Neural crest cell (in vitro differentiated cells): ENCODE data around the gene RIMS1. TPM values are rescaled to one million over a fixed set of nuclear protein-coding genes. Genes with fewer than 3 reads are reported as not detected.

Experiments
- DNase-seq: peaks from one replicate; pipeline ENCODE4 v3.0.0; 2021; ENCODE audit warnings: low read depth, mixed read lengths, low spot score
- H3K27ac Mint-ChIP-seq: one replicate; pipeline ENCODE4 v1.8.0; 2021; ENCODE audit warnings: mild to moderate bottlenecking, mixed read lengths; ENCODE audit not compliant: unreplicated experiment
- H3K27me3 Mint-ChIP-seq: 2 replicates; pipeline ENCODE4 v1.8.0; 2021; ENCODE audit warnings: low read depth, mild to moderate bottlenecking, mixed read lengths
- H3K36me3 Mint-ChIP-seq: 2 replicates; pipeline ENCODE4 v1.8.0; 2021; ENCODE audit warnings: low read depth, mild to moderate bottlenecking, mixed read lengths
- H3K4me1 Mint-ChIP-seq: 2 replicates; pipeline ENCODE4 v1.8.0; 2021; ENCODE audit warnings: mixed read lengths
- H3K4me3 Mint-ChIP-seq: one replicate; pipeline ENCODE4 v1.8.0; 2021; ENCODE audit warnings: mild to moderate bottlenecking, mixed read lengths
- H3K9me3 Mint-ChIP-seq: 2 replicates; pipeline ENCODE4 v1.8.0; 2021; ENCODE audit warnings: mixed read lengths
- total RNA-seq: library from RNA; stranded (reverse); gene quantifications from 2 replicates; pipeline ENCODE4 v1.2.1, GENCODE V29; 2021
- TF ChIP-seq, protein P1 (sequence below): fragments of 200-600 bp; sonication (generic); conservative IDR thresholded peaks from 2 replicates; pipeline ENCODE4 v1.5.0; 2021; ENCODE audit warnings: antibody characterized with exemption, mild to moderate bottlenecking

RIMS1 gene
- total RNA-seq, 1 donor from 2014 or later, result 4.5 TPM

DNA sequence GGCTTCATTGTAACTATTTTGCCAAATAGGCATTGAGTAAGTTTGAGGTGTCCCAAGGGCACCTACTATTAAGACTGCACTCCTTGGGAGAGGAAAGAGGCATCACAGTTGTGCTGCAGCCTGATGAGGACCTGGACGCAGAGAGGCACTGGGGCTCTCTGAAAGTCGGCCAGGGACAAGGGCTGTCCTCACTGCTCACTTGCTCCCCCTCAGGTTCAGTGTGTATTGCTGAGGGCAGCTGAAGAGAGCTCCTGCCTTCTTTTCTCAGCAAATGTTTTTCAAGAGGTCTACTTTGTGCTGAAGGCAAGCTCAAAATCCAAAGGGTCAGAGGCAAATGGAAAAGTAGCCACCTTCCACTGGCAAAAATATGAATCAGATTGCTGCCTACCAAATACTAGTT, 331.8 kb downstream of the RIMS1 start:
- Mint-ChIP-seq H3K9me3 (no peaks in the 10 kb centered on the region), H3K36me3 (no peaks in the 10 kb centered on the region), H3K27ac (no peak overlapping the region), H3K4me1 (no peaks in the 10 kb centered on the region), H3K4me3 (no peak overlapping the region), H3K27me3 (no peaks in the 10 kb centered on the region)
- peak; percentile 41 for DNase-seq
- TF ChIP-seq, protein P1, sequence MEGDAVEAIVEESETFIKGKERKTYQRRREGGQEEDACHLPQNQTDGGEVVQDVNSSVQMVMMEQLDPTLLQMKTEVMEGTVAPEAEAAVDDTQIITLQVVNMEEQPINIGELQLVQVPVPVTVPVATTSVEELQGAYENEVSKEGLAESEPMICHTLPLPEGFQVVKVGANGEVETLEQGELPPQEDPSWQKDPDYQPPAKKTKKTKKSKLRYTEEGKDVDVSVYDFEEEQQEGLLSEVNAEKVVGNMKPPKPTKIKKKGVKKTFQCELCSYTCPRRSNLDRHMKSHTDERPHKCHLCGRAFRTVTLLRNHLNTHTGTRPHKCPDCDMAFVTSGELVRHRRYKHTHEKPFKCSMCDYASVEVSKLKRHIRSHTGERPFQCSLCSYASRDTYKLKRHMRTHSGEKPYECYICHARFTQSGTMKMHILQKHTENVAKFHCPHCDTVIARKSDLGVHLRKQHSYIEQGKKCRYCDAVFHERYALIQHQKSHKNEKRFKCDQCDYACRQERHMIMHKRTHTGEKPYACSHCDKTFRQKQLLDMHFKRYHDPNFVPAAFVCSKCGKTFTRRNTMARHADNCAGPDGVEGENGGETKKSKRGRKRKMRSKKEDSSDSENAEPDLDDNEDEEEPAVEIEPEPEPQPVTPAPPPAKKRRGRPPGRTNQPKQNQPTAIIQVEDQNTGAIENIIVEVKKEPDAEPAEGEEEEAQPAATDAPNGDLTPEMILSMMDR, result peak; percentile 66

DNA sequence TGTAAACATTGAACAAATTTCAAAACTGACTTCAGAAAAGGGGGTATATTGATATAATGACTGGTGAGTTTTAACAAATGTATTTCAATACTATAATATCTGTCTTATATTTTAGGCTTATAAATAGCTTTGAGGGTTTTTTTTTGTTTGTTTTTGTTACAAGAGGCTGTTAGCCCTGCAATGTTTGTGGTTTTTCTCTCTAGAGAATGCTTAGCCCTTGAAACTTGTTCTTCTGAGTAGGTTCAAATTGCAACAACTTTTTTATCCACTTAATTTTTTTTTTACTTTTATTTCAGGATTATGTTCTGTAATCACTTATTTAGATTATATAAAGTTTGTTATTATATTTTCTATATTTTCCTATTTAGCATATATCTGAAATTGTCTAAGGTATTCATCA, 333.2 kb downstream of the RIMS1 start:
- Mint-ChIP-seq H3K9me3 (no peaks in the 10 kb centered on the region), H3K27me3 (no peaks in the 10 kb centered on the region), H3K4me1 (no peaks in the 10 kb centered on the region), H3K4me3 (no peak overlapping the region), H3K27ac (no peak overlapping the region), H3K36me3 (no peaks in the 10 kb centered on the region)
- DNase-seq, result no peak
- TF ChIP-seq, protein P1, result no peak

DNA sequence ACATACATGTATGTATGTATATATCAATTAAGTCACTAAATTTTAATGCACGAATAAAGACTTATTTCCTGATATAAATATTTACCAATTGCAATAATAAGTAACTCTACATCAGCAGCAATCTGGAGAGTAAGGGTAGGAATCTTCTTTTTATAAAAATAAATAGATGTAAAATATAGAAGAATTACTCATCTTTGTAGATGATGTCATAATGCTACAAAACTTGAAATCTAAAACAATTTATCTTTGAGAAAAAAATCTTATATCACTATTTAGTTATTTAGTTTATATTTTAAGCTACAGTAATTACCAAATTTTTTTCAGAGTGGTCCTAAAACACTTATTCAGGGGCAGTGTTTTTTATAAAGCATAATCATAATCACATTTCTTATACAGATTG, 351.7 kb downstream of the RIMS1 start:
- no peak for DNase-seq
- no peaks in the 10 kb centered on the region for H3K36me3 Mint-ChIP-seq
- no peaks in the 10 kb centered on the region for H3K27me3 Mint-ChIP-seq
- no peak overlapping the region for H3K4me3 Mint-ChIP-seq
- no peak overlapping the region for H3K27ac Mint-ChIP-seq
- no peaks in the 10 kb centered on the region for H3K4me1 Mint-ChIP-seq
- TF ChIP-seq, protein P1, result no peak
- H3K9me3 Mint-ChIP-seq, result no peaks in the 10 kb centered on the region

DNA sequence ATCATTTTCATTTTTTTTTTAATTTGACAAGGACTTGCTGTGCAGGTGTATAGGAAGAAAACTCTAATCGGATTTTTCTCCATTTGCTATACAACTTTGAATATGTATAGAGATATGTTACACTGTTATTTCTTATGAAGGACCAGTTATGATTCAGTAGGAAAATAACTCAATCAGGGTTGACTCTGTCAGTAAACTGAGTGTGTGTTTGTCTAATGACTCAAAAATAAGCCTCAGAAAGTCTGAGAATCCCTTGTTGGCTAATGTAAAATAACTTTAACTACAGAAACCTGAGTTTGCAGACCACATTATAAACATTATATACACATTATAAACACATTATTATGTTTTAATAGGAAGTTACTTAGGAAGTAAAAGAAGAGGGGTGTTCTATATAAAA, 352.6 kb downstream of the RIMS1 start:
- Mint-ChIP-seq H3K9me3 (no peaks in the 10 kb centered on the region), H3K4me3 (no peak overlapping the region), H3K4me1 (no peaks in the 10 kb centered on the region), H3K36me3 (no peaks in the 10 kb centered on the region), H3K27me3 (no peaks in the 10 kb centered on the region), H3K27ac (no peak overlapping the region)
- DNase-seq, result no peak
- TF ChIP-seq, protein P1, result no peak

DNA sequence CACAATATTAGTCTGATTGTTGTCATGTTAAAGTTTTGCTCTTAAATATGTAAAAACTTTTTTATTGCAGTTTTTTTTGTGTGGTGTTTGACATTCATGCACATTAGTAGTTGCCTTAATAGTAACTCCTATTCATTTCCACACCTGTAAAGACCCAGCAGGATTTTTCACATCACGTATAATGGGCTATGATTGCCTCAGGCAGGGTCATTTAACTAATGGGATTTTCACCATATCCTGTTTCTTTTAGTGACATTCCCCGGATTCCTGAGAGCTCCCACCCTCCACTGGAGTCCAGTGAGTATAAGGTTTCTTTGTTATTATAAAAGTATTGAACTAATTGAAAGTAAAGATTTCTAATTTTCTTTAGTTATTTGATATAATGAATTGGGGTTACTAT, 359.2 kb downstream of the RIMS1 start:
- Mint-ChIP-seq H3K27me3 (no peaks in the 10 kb centered on the region), H3K36me3 (no peaks in the 10 kb centered on the region), H3K4me1 (no peaks in the 10 kb centered on the region), H3K9me3 (no peaks in the 10 kb centered on the region), H3K4me3 (no peak overlapping the region), H3K27ac (no peak overlapping the region)
- TF ChIP-seq, protein P1, result no peak
- DNase-seq, result no peak

DNA sequence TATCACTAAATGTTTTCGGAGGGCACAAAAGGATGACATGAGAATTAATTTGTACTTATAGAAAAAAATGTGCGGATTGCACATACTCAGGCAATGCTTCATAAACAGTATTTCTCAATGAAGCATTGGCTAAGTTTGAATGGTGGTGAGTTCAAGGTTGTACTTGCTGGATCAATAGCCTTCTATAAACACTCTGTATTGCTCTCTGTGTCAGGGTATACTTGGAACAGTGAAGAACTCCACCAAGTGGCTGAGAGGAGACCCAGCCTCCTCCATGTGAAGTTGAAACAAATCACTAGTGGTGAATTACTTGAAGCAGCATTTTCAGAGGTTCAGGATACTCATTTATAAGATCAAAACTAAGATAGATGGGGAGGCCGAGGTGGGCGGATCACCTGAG, 360.6 kb downstream of the RIMS1 start:
- no peak for DNase-seq
- TF ChIP-seq, protein P1, result no peak
- no peaks in the 10 kb centered on the region for H3K4me1 Mint-ChIP-seq
- no peaks in the 10 kb centered on the region for H3K27me3 Mint-ChIP-seq
- H3K4me3 Mint-ChIP-seq, result no peak overlapping the region
- H3K9me3 Mint-ChIP-seq, result no peaks in the 10 kb centered on the region
- H3K27ac Mint-ChIP-seq, result no peak overlapping the region
- H3K36me3 Mint-ChIP-seq, result no peaks in the 10 kb centered on the region
